Vagina (tissue), 2 donors: ENCODE measurements around the gene CACHD1. TPM values are rescaled to one million over a fixed set of nuclear protein-coding genes. Genes with fewer than 3 reads are reported as not detected.

Experiments
- DNase-seq, 2 donors: peaks; one replicate each; pipeline ENCODE4 v3.0.0-alpha.2; 2017; ENCODE audit errors: extremely low spot score in 2 of 2
- H3K27ac ChIP-seq: fragments of 200-600 bp; sonication (generic); one replicate; pipeline ENCODE4 v1.5.1; 2019
- H3K27me3 ChIP-seq: fragments of 200-600 bp; sonication (generic); one replicate; pipeline ENCODE4 v1.5.1; 2019
- H3K36me3 ChIP-seq, 2 donors: fragments of 200-600 bp; sonication (generic); one replicate each; pipeline ENCODE4 v1.5.1; 2017 to 2019
- H3K4me1 ChIP-seq: fragments of 200-600 bp; sonication (generic); one replicate; pipeline ENCODE4 v1.5.1; 2019
- H3K4me3 ChIP-seq, 2 donors: fragments of 200-600 bp; sonication (generic); 1 replicate in 1 of 2; 2 replicates in 1 of 2; pipeline ENCODE4 v1.5.1; 2016 to 2019
- H3K9me3 ChIP-seq: fragments of 200-600 bp; sonication (generic); one replicate; pipeline ENCODE4 v1.5.1; 2019
- POLR2A ChIP-seq, 2 donors: fragments of 450-650 bp; IDR thresholded peaks; one replicate each; pipeline ENCODE4 v1.6.1; 2017; ENCODE audit warnings: antibody characterized with exemption in 2 of 2, mild to moderate bottlenecking in 2 of 2, moderate library complexity in 2 of 2
- POLR2AphosphoS5 ChIP-seq, 2 donors: sonication (generic); formaldehyde crosslinking; IDR thresholded peaks; one replicate each; pipeline ENCODE4 v1.9.0; 2017; ENCODE audit warnings: antibody characterized with exemption in 2 of 2, mild to moderate bottlenecking in 2 of 2, low read depth in 1 of 2; ENCODE audit not compliant: insufficient read depth in 1 of 2
- intact Hi-C: fragments of 100-400 bp; cut with DNase I; formaldehyde crosslinking; loops from one replicate; pipeline ENCODE4 v1.15.1; 2023
- total RNA-seq: library from RNA; depleted of rRNA; stranded (reverse); fragments of >200 nt; gene quantifications from one replicate; pipeline ENCODE4 v1.2.3, GENCODE V29; 2016
- TF ChIP-seq, protein P1 (sequence below), 3 experiments: fragments of 450-650 bp in 2 of 3; fragments of 200-600 bp in 1 of 3; sonication (generic) in 1 of 3; IDR thresholded peaks; one replicate each; pipeline ENCODE4 v1.5.1; 2017 to 2019; ENCODE audit warnings: antibody characterized with exemption in 3 of 3, mild to moderate bottlenecking in 2 of 3, moderate library complexity in 2 of 3

Gene CACHD1
- total RNA-seq, 1 donor from 2014 or later = 27.7 TPM

DNA sequence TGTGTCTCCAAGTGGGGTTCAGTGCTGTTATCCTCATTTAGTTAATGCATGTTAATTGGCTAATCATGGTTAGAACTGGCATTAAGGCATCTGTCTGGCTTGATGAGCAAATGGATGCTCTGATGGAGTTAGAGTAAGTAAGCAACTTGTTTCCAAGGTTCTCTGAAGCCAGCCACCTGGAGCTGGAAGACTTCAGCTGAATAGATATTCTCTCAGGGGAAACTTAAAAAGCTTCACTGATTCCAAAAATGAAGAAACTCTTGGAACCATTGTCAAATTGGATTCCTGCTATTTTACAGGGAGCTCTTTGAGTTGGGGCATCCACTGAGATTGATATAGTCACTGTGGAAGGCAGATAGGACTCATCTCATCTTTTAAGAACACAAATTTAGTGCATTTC, 118.9 kb downstream of the CACHD1 start:
- Histone ChIP-seq H3K4me1 (no peaks in the 10 kb centered on the region), H3K27ac (no peak overlapping the region), H3K4me3 (no peak overlapping the region), H3K27me3 (no peaks in the 10 kb centered on the region), H3K36me3 (no peaks in the 10 kb centered on the region), H3K9me3 (no peaks in the 10 kb centered on the region)
- intact Hi-C loops = no loop called here
- no peak for DNase-seq
- TF ChIP-seq POLR2AphosphoS5 (IDR thresholded peaks at IDR 0.05; ENCODE audit: insufficient read depth in 1 of 2, low read depth in 1 of 2) (no peak), POLR2A (IDR thresholded peaks at IDR 0.05) (no peak)
- TF ChIP-seq, protein P1, sequence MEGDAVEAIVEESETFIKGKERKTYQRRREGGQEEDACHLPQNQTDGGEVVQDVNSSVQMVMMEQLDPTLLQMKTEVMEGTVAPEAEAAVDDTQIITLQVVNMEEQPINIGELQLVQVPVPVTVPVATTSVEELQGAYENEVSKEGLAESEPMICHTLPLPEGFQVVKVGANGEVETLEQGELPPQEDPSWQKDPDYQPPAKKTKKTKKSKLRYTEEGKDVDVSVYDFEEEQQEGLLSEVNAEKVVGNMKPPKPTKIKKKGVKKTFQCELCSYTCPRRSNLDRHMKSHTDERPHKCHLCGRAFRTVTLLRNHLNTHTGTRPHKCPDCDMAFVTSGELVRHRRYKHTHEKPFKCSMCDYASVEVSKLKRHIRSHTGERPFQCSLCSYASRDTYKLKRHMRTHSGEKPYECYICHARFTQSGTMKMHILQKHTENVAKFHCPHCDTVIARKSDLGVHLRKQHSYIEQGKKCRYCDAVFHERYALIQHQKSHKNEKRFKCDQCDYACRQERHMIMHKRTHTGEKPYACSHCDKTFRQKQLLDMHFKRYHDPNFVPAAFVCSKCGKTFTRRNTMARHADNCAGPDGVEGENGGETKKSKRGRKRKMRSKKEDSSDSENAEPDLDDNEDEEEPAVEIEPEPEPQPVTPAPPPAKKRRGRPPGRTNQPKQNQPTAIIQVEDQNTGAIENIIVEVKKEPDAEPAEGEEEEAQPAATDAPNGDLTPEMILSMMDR (IDR thresholded peaks at IDR 0.05) = no peak

DNA sequence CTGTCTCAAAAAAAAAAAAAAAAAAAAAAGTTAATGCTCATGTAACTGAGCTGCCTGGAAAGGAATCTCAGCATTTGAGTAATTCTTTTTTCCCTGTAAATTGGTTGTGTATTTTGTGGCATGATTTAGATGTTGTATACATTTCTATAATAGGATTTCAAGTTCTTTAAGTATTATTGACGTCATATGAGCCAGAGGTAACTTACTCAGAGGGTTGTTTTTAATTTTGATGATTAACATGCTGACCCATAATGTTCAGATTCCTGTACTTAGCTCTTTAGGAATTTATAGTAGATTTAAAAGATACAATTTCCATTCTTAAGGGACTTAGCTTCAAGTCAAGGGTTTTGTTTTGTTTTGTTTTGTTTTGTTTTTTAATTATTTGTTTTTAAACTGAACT, 120.4 kb downstream of the CACHD1 start:
- intact Hi-C loops = no loop called here
- Histone ChIP-seq H3K9me3 (no peaks in the 10 kb centered on the region), H3K36me3 (no peaks in the 10 kb centered on the region), H3K4me1 (peaks cover 6% of the 10 kb centered on the region), H3K4me3 (no peak overlapping the region), H3K27me3 (no peaks in the 10 kb centered on the region), H3K27ac (no peak overlapping the region)
- no peak for TF ChIP-seq POLR2A (IDR thresholded peaks at IDR 0.05)
- TF ChIP-seq POLR2AphosphoS5 (IDR thresholded peaks at IDR 0.05; ENCODE audit: insufficient read depth in 1 of 2, low read depth in 1 of 2) = no peak
- TF ChIP-seq, protein P1 (IDR thresholded peaks at IDR 0.05) = no peak
- no peak for DNase-seq

DNA sequence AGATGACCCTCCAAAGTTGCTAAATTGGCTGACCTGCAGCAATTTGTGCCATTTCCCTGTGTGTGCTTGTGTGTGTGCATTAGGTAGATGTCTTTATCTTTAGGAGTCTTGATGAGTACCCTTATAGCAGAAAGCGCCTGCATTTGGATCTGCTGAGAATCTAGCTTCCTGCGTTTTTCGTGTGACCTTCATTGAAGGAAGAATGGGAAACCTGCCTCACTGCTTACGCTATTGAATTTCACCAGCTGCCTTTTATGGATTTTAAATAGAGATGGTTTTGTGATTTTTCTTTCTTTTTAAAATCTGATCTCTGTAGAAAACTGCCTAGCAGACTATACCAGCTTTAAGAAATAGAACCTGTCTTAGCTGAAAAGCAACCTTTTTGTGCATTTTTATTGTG, 124.5 kb downstream of the CACHD1 start:
- Histone ChIP-seq H3K27ac (no peak overlapping the region), H3K36me3 (no peaks in the 10 kb centered on the region), H3K4me1 (peaks cover 33% of the 10 kb centered on the region), H3K9me3 (no peaks in the 10 kb centered on the region), H3K4me3 (no peak overlapping the region), H3K27me3 (no peaks in the 10 kb centered on the region)
- TF ChIP-seq POLR2AphosphoS5 (IDR thresholded peaks at IDR 0.05; ENCODE audit: insufficient read depth in 1 of 2, low read depth in 1 of 2) (no peak), POLR2A (IDR thresholded peaks at IDR 0.05) (no peak)
- TF ChIP-seq, protein P1 (IDR thresholded peaks at IDR 0.05) = no peak
- intact Hi-C loops = no loop called here
- no peak for DNase-seq

DNA sequence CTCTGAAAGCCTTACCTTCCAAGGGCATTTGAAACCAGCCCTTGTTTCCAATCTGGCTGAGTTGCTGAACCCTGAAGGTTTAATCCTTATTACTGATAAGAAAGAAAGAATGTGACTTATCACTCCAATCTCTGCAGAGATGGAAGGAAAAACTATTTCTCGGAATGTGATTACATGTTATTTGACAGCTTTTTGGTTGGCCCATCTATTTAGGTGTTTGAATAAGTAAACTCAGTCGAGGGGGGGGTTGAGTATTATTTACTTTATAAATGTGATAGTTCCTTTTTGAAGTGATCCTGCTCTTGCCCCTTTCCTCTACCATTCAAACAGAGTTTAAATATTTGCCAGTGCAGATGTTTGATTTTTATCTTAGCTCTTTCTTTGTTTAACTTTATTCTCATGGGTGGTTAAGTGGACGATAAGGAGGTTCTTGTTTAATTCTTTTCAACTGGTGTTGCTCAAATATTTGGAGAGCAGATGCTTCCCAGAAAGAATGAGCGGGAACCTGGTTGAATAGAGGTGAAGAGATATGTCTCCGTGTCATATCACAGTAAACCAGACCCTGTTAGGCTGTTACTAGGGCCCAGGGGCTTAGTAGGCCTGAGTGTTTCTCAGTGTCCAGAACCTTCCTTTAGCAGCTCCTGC, 126.1 kb downstream of the CACHD1 start:
- TF ChIP-seq POLR2A (IDR thresholded peaks at IDR 0.05) = no peak
- TF ChIP-seq POLR2AphosphoS5 (IDR thresholded peaks at IDR 0.05; ENCODE audit: insufficient read depth in 1 of 2, low read depth in 1 of 2) = no peak
- TF ChIP-seq, protein P1 (IDR thresholded peaks at IDR 0.05) = no peak
- intact Hi-C loops = no loop called here

DNA sequence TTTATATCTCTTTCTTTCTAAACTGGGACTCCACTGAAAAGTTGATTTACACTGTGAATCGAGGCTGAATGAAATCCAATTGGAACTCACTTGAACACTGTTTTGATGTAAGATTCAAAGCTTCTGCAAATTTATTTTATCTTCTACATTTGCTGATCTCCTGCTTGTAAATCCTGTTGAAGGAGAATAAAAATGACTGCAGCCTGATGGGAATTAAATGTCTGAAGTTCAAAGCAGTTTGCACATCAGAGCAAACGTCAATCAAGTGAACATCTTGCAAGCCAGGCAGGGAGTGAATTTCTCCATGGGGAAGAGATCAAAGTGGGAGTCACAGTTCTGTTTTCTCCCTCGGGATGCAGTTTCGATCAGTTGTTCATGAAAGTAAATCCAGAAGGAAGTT, 127.2 kb downstream of the CACHD1 start:
- Histone ChIP-seq H3K27ac (no peak overlapping the region), H3K4me1 (peaks cover 33% of the 10 kb centered on the region), H3K4me3 (no peak overlapping the region), H3K27me3 (no peaks in the 10 kb centered on the region), H3K9me3 (no peaks in the 10 kb centered on the region), H3K36me3 (no peaks in the 10 kb centered on the region)
- no peak for DNase-seq
- no peak for TF ChIP-seq POLR2A (IDR thresholded peaks at IDR 0.05)
- TF ChIP-seq, protein P1 (IDR thresholded peaks at IDR 0.05) = no peak
- TF ChIP-seq POLR2AphosphoS5 (IDR thresholded peaks at IDR 0.05; ENCODE audit: insufficient read depth in 1 of 2, low read depth in 1 of 2) = no peak
- intact Hi-C loops = no loop called here

More for the DNA sequence above, 126.1 kb downstream of the CACHD1 start:
- DNase-seq = no peak
- Histone ChIP-seq H3K4me3 (no peak overlapping the region), H3K9me3 (no peaks in the 10 kb centered on the region), H3K27ac (no peak overlapping the region), H3K36me3 (no peaks in the 10 kb centered on the region), H3K27me3 (no peaks in the 10 kb centered on the region), H3K4me1 (peaks cover 33% of the 10 kb centered on the region)
